Suprapubic skin (tissue), 4 donors: ENCODE results near the gene PSG6. TPM values are rescaled to one million over a fixed set of nuclear protein-coding genes. Genes with fewer than 3 reads are reported as not detected.
"Not testable (repeated sequence)": the region's sequence is repeated elsewhere in the genome, so short reads cannot be mapped to it uniquely, and the experiment has no call there.

ENCODE experiments used
- DNase-seq, 2 donors: peaks; one replicate each; pipeline ENCODE4 v3.0.0-alpha.2; 2019; ENCODE audit warnings: low spot score in 2 of 2
- H3K27ac ChIP-seq: fragments of 200-600 bp; sonication (generic); one replicate; pipeline ENCODE4 v1.5.1; 2019
- H3K27me3 ChIP-seq: fragments of 200-600 bp; sonication (generic); one replicate; pipeline ENCODE4 v1.5.1; 2019
- H3K36me3 ChIP-seq: fragments of 200-600 bp; sonication (generic); one replicate; pipeline ENCODE4 v1.5.1; 2019
- H3K4me1 ChIP-seq: fragments of 200-600 bp; sonication (generic); one replicate; pipeline ENCODE4 v1.5.1; 2019
- H3K4me3 ChIP-seq: fragments of 200-600 bp; sonication (generic); one replicate; pipeline ENCODE4 v1.5.1; 2019; ENCODE audit warnings: mild to moderate bottlenecking
- H3K9me3 ChIP-seq: fragments of 200-600 bp; sonication (generic); one replicate; pipeline ENCODE4 v1.5.1; 2019
- EP300 ChIP-seq: sonication (generic); formaldehyde crosslinking; IDR thresholded peaks from one replicate; pipeline ENCODE4 v1.6.1; 2017; ENCODE audit warnings: antibody characterized with exemption
- POLR2A ChIP-seq, 2 donors: fragments of 450-650 bp; IDR thresholded peaks; one replicate each; pipeline ENCODE4 v1.6.1; 2017; ENCODE audit warnings: antibody characterized with exemption in 2 of 2, mild to moderate bottlenecking in 2 of 2, moderate library complexity in 2 of 2
- POLR2AphosphoS5 ChIP-seq, 3 donors: sonication (generic); formaldehyde crosslinking; IDR thresholded peaks; one replicate each; pipeline ENCODE4 v1.6.1; 2017; ENCODE audit warnings: antibody characterized with exemption in 3 of 3
- WGBS: methylation state at CpG from one replicate; pipeline ENCODE4 v1.1.5; 2018; 5-methylcytosine and 5-hydroxymethylcytosine counted together
- total RNA-seq, 4 donors: library from RNA; depleted of rRNA; stranded (reverse); fragments of >200 nt; gene quantifications; one replicate each; pipeline ENCODE4 v1.1.0, GENCODE V29; 2016
- TF ChIP-seq, protein P1 (sequence below), 2 donors: fragments of 200-600 bp in 1 of 2; fragments of 450-650 bp in 1 of 2; sonication (generic) in 1 of 2; IDR thresholded peaks; one replicate each; pipeline ENCODE4 v1.5.1; 2016 to 2019; ENCODE audit warnings: antibody characterized with exemption in 2 of 2, mild to moderate bottlenecking in 1 of 2, moderate library complexity in 1 of 2

The PSG6 gene
- total RNA-seq, 4 donors from 2014 or later, result not detected

DNA sequence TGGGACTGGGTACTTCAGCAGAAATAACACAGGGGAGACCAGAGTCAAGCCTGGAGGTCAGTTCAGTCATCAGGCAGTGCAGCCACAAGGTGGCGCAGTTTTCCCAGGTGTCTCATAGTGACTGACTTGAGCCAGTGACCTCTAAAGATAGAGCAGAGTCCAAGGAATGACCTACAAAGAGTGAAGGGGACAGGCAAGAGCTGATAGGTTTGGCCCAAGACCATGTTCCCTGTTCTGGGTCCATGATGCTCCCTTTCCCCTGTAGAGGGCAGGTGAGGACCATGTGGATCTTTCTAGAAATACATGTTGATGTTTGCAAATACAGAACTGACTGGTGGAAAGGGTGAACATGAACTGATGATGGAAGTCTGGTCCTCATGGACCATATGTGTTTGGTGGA lies 12.5 kb upstream of the PSG6 start:
- not testable (repeated sequence) for H3K36me3 ChIP-seq, H3K27ac ChIP-seq, H3K4me1 ChIP-seq, H3K4me3 ChIP-seq, H3K27me3 ChIP-seq, H3K9me3 ChIP-seq
- 33% methylated on average over 1 of the region's 1 CpG for WGBS
- DNase-seq, result peak in 1 of 2 donors; percentile 54
- TF ChIP-seq, protein P1, sequence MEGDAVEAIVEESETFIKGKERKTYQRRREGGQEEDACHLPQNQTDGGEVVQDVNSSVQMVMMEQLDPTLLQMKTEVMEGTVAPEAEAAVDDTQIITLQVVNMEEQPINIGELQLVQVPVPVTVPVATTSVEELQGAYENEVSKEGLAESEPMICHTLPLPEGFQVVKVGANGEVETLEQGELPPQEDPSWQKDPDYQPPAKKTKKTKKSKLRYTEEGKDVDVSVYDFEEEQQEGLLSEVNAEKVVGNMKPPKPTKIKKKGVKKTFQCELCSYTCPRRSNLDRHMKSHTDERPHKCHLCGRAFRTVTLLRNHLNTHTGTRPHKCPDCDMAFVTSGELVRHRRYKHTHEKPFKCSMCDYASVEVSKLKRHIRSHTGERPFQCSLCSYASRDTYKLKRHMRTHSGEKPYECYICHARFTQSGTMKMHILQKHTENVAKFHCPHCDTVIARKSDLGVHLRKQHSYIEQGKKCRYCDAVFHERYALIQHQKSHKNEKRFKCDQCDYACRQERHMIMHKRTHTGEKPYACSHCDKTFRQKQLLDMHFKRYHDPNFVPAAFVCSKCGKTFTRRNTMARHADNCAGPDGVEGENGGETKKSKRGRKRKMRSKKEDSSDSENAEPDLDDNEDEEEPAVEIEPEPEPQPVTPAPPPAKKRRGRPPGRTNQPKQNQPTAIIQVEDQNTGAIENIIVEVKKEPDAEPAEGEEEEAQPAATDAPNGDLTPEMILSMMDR (IDR thresholded peaks at IDR 0.05), result peak in 1 of 2 donors; percentile 32

DNA sequence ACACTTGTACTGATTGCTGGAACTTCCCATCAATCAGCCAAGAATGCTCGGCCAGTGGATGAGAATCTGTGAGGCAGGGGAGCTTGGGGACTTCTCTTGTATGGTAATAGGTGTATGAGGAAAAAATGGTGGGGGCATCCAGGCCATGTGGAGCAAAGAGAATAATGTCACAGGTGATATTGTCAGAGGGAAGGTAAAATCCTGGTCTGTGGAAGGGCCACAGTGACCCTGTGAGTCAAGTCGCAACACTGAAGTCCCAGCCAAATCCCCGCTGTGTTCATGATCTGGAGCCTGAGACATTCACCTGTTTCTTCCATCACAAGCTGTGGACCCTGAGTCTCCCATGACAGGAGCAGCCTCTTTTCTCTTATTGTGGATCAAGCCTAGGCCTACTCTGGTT lies 11.2 kb upstream of the PSG6 start:
- Histone ChIP-seq H3K4me3 (no peak overlapping the region), H3K27me3 (no peaks in the 10 kb centered on the region), H3K36me3 (no peaks in the 10 kb centered on the region), H3K27ac (no peak overlapping the region), H3K9me3 (no peaks in the 10 kb centered on the region), H3K4me1 (peaks cover 5% of the 10 kb centered on the region)
- DNase-seq, result peak in 1 of 2 donors; percentile 77
- WGBS, result 74% methylated on average over 3 of the region's 3 CpGs
- no peak for TF ChIP-seq EP300
- TF ChIP-seq, protein P1 (IDR thresholded peaks at IDR 0.05), result no peak
- no peak for TF ChIP-seq POLR2AphosphoS5 (IDR thresholded peaks at IDR 0.05)
- no peak for TF ChIP-seq POLR2A (IDR thresholded peaks at IDR 0.05)

DNA sequence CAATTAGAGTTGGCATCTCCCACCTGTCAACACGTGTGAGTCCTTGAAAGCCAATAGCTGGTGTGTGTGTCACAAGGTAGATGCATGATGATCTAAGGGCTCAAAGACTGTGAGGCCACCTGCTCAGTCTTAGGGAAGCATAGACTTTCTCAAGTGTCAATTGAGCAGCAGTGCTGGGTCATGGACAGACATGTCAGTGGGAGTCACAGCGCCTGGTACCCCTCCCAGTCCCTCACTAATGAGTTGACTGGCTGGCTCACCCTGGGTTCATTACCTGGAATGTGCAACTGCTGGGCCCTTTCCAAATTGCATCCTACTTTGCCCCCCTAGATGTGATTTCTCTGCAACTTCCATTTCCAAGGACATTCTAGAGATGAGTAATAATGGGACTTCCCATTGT lies 9.1 kb upstream of the PSG6 start:
- no peak for TF ChIP-seq POLR2AphosphoS5 (IDR thresholded peaks at IDR 0.05)
- TF ChIP-seq, protein P1 (IDR thresholded peaks at IDR 0.05), result no peak
- TF ChIP-seq POLR2A (IDR thresholded peaks at IDR 0.05), result no peak
- TF ChIP-seq EP300, result no peak
- no peaks in the 10 kb centered on the region for H3K27me3 ChIP-seq
- no peaks in the 10 kb centered on the region for H3K36me3 ChIP-seq
- DNase-seq, result peak in 1 of 2 donors; percentile 58
- no peak overlapping the region for H3K4me3 ChIP-seq
- H3K27ac ChIP-seq, result no peak overlapping the region
- H3K4me1 ChIP-seq, result no peaks in the 10 kb centered on the region
- WGBS, result 60% methylated on average over 2 of the region's 2 CpGs
- no peaks in the 10 kb centered on the region for H3K9me3 ChIP-seq

DNA sequence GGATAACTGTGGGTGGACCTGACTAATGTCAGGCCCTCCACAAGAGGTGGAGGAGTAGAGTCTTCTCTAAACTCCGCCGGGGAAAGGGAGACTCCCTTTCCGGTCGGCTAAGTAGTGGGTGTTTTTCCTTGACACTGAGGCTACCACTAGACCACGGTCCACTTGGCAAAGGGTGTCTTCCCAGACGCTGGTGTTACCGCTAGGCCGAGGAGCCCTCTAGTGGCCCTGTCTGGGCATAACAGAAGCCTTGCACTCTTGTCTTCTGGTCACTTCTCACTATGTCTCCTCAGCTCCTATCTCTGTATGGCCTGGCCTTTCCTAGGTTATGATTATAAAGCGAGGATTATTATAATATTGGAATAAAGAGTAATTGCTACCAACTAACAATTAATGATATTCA lies 5.4 kb upstream of the PSG6 start:
- not testable (repeated sequence) for H3K27ac ChIP-seq, H3K4me1 ChIP-seq, H3K4me3 ChIP-seq, H3K9me3 ChIP-seq, H3K27me3 ChIP-seq, H3K36me3 ChIP-seq
- WGBS, result 47% methylated on average over 9 of the region's 9 CpGs
- peak in 1 of 2 donors; percentile 59 for DNase-seq
- TF ChIP-seq, protein P1 (IDR thresholded peaks at IDR 0.05), result peak; percentile 12 to 39

DNA sequence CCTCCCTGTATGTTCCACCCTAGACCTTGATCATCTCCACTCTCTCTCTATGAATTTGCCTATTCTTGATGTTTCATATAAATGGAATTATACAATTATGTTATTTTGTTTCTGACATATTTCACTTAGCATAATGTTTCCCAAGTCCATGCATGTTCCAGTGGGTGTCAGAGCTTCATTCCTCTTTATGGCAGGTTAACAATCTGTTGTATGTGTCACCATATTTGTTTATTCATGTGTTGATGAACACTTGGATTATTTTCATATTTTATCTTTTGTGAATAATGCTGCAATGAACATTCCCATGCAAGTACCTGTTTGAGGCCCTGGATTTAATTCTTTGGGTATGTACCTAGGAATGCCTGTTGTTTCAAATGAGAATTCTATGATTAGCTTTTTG lies 3.3 kb upstream of the PSG6 start:
- not testable (repeated sequence) for H3K27me3 ChIP-seq, H3K4me3 ChIP-seq, H3K27ac ChIP-seq, H3K36me3 ChIP-seq, DNase-seq, H3K4me1 ChIP-seq, H3K9me3 ChIP-seq

DNA sequence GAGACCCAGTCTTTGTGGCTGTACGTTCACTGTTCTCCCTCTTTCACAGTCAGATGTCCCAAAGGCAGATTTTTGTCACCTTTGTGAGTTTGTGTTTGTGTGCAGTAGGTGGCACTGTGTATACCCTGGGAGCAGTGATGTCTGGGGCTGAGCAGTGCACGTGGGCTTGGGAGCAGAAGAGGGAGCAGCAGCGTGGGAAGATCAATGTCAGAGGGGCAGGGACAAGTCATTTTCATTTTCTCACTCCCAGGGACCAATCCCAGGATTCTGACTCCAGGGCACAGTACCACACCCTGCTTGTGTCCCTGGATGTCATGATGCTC lies 2.0 kb upstream of the PSG6 start:
- Histone ChIP-seq H3K4me3 (no peak overlapping the region), H3K9me3 (no peaks in the 10 kb centered on the region), H3K27me3 (no peaks in the 10 kb centered on the region), H3K4me1 (no peaks in the 10 kb centered on the region), H3K36me3 (no peaks in the 10 kb centered on the region), H3K27ac (no peak overlapping the region)
- TF ChIP-seq POLR2A (IDR thresholded peaks at IDR 0.05), result no peak
- WGBS, result 30% methylated on average over 3 of the region's 3 CpGs
- DNase-seq, result no peak
